Vagina (tissue), 2 donors: ENCODE results near the gene DSC2. TPM values are rescaled to one million over a fixed set of nuclear protein-coding genes. Genes with fewer than 3 reads are reported as not detected.

ENCODE experiments used
- DNase-seq, 2 donors: peaks; one replicate each; pipeline ENCODE4 v3.0.0-alpha.2; 2017; ENCODE audit errors: extremely low spot score in 2 of 2
- H3K27ac ChIP-seq: fragments of 200-600 bp; sonication (generic); one replicate; pipeline ENCODE4 v1.5.1; 2019
- H3K27me3 ChIP-seq: fragments of 200-600 bp; sonication (generic); one replicate; pipeline ENCODE4 v1.5.1; 2019
- H3K36me3 ChIP-seq, 2 donors: fragments of 200-600 bp; sonication (generic); one replicate each; pipeline ENCODE4 v1.5.1; 2017 to 2019
- H3K4me1 ChIP-seq: fragments of 200-600 bp; sonication (generic); one replicate; pipeline ENCODE4 v1.5.1; 2019
- H3K4me3 ChIP-seq, 2 donors: fragments of 200-600 bp; sonication (generic); 1 replicate in 1 of 2; 2 replicates in 1 of 2; pipeline ENCODE4 v1.5.1; 2016 to 2019
- H3K9me3 ChIP-seq: fragments of 200-600 bp; sonication (generic); one replicate; pipeline ENCODE4 v1.5.1; 2019
- CTCF ChIP-seq, 3 experiments: fragments of 450-650 bp in 2 of 3; fragments of 200-600 bp in 1 of 3; sonication (generic) in 1 of 3; IDR thresholded peaks; one replicate each; pipeline ENCODE4 v1.5.1; 2017 to 2019; ENCODE audit warnings: antibody characterized with exemption in 3 of 3, mild to moderate bottlenecking in 2 of 3, moderate library complexity in 2 of 3
- POLR2A ChIP-seq, 2 donors: fragments of 450-650 bp; IDR thresholded peaks; one replicate each; pipeline ENCODE4 v1.6.1; 2017; ENCODE audit warnings: antibody characterized with exemption in 2 of 2, mild to moderate bottlenecking in 2 of 2, moderate library complexity in 2 of 2
- POLR2AphosphoS5 ChIP-seq, 2 donors: sonication (generic); formaldehyde crosslinking; IDR thresholded peaks; one replicate each; pipeline ENCODE4 v1.9.0; 2017; ENCODE audit warnings: antibody characterized with exemption in 2 of 2, mild to moderate bottlenecking in 2 of 2, low read depth in 1 of 2; ENCODE audit not compliant: insufficient read depth in 1 of 2
- intact Hi-C: fragments of 100-400 bp; cut with DNase I; formaldehyde crosslinking; loops from one replicate; pipeline ENCODE4 v1.15.1; 2023
- total RNA-seq: library from RNA; depleted of rRNA; stranded (reverse); fragments of >200 nt; gene quantifications from one replicate; pipeline ENCODE4 v1.2.3, GENCODE V29; 2016

The DSC2 gene
- total RNA-seq, 1 donor from 2014 or later = 108 TPM

DNA sequence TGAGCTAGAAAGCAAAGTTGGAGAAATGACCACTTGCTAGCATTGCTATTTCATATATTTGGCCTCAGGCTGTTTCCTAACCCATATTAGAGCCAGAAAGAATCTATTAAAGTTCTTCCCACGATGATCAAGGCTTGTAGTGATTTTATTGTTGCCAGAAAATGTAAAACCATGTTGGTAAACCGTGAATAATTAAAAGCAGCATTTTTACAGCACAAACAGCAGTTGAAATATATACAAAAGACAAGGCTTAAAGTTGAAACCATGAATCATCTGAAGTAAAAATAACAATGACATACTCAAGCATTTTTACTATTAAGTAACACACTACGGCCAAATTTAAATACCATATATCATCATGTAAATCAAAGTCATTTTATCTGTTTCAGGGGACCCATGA is 32.0 kb downstream of the DSC2 start:
- no peak for DNase-seq
- Histone ChIP-seq H3K27me3 (no peaks in the 10 kb centered on the region), H3K9me3 (no peaks in the 10 kb centered on the region), H3K4me1 (no peaks in the 10 kb centered on the region), H3K4me3 (no peak overlapping the region), H3K36me3 (peaks cover 0 to 7% of the 10 kb centered on the region in 2 donors), H3K27ac (no peak overlapping the region)
- intact Hi-C loops = no loop called here
- TF ChIP-seq POLR2AphosphoS5 (IDR thresholded peaks at IDR 0.05; ENCODE audit: insufficient read depth in 1 of 2, low read depth in 1 of 2) (no peak), CTCF (IDR thresholded peaks at IDR 0.05) (no peak), POLR2A (IDR thresholded peaks at IDR 0.05) (no peak)

- no peak for DNase-seq
- intact Hi-C loops = no loop called here
- Histone ChIP-seq H3K9me3 (no peaks in the 10 kb centered on the region), H3K27me3 (no peaks in the 10 kb centered on the region), H3K36me3 (no peaks in the 10 kb centered on the region), H3K4me1 (no peaks in the 10 kb centered on the region), H3K4me3 (no peak overlapping the region), H3K27ac (no peak overlapping the region)
- no peak for TF ChIP-seq POLR2A (IDR thresholded peaks at IDR 0.05)
- TF ChIP-seq POLR2AphosphoS5 (IDR thresholded peaks at IDR 0.05; ENCODE audit: insufficient read depth in 1 of 2, low read depth in 1 of 2) = no peak
- no peak for TF ChIP-seq CTCF (IDR thresholded peaks at IDR 0.05)
These were observed 36.0 kb downstream of the DSC2 start for GRCh38 chr18:31066266-31066665.

GRCh38 chr18:31065036-31065773 is 37.0 kb downstream of the DSC2 start:
- H3K27ac ChIP-seq = no peak overlapping the region

DNA sequence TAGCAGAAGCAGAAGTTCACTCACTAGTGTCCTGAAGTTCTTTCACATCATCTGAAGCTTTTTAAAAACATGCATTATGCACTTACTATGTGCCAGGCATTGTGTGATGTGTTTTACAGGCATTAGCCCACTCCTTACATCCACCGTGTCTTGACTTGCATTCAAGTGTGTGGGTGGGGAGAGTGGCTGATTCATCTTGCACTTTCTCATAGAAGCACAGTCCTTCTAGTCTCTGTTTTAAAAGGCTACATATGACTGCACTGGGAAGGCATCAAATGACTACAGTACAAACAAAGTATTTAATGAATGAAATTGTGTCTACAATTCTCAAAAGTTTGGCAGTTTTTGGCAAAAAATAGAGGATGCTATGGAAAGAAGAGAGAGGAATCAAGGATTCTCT is 38.1 kb downstream of the DSC2 start:
- intact Hi-C loops = no loop called here
- DNase-seq = no peak
- Histone ChIP-seq H3K27me3 (no peaks in the 10 kb centered on the region), H3K9me3 (no peaks in the 10 kb centered on the region), H3K27ac (no peak overlapping the region), H3K4me3 (no peak overlapping the region), H3K36me3 (no peaks in the 10 kb centered on the region), H3K4me1 (no peaks in the 10 kb centered on the region)
- TF ChIP-seq CTCF (IDR thresholded peaks at IDR 0.05) (no peak), POLR2AphosphoS5 (IDR thresholded peaks at IDR 0.05; ENCODE audit: insufficient read depth in 1 of 2, low read depth in 1 of 2) (peak in 1 of 2 donors; percentile 54), POLR2A (IDR thresholded peaks at IDR 0.05) (no peak)

More at GRCh38 chr18:31065036-31065773, 37.0 kb downstream of the DSC2 start:
- TF ChIP-seq CTCF (IDR thresholded peaks at IDR 0.05) (no peak), POLR2A (IDR thresholded peaks at IDR 0.05) (no peak), POLR2AphosphoS5 (IDR thresholded peaks at IDR 0.05; ENCODE audit: insufficient read depth in 1 of 2, low read depth in 1 of 2) (no peak)
- H3K4me3 ChIP-seq = no peak overlapping the region
- no peaks in the 10 kb centered on the region for H3K27me3 ChIP-seq
- H3K36me3 ChIP-seq = no peaks in the 10 kb centered on the region
- intact Hi-C loops = no loop called here
- no peaks in the 10 kb centered on the region for H3K9me3 ChIP-seq
- DNase-seq = no peak
- no peaks in the 10 kb centered on the region for H3K4me1 ChIP-seq

DNA sequence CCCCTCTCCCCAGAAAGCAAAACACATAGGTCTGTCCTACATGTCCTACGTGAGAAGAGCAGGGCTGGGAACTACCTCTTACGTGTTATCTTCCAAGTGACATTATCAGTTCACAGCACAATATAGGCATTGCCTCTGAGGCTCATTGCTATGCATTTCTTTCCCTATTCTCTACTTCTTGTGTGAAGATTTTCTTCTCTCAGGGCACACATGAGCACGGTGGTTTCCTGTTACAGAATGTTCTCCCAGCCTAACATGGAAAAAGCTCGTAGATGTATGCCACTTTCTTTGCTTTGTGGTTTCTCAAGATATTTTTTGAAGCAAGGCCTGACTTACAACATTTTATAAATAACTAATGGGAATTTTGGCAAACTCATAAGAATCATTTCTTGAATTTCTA is 40.3 kb downstream of the DSC2 start:
- Histone ChIP-seq H3K27ac (no peak overlapping the region), H3K27me3 (no peaks in the 10 kb centered on the region), H3K36me3 (no peaks in the 10 kb centered on the region), H3K4me3 (no peak overlapping the region), H3K4me1 (no peaks in the 10 kb centered on the region), H3K9me3 (no peaks in the 10 kb centered on the region)
- intact Hi-C loops = no loop called here
- TF ChIP-seq POLR2AphosphoS5 (IDR thresholded peaks at IDR 0.05; ENCODE audit: insufficient read depth in 1 of 2, low read depth in 1 of 2) (no peak), CTCF (IDR thresholded peaks at IDR 0.05) (no peak), POLR2A (IDR thresholded peaks at IDR 0.05) (no peak)
- no peak for DNase-seq
